GM21717 (cell line): ENCODE measurements around the gene ZFR2.

Experiments
- ATAC-seq: cut with Tn5 transposase; IDR thresholded peaks from one replicate; pipeline ENCODE4 v1.9.1; 2021; ENCODE audit warnings: mild to moderate bottlenecking, moderate library complexity; ENCODE audit not compliant: unreplicated experiment

ZFR2 gene

DNA sequence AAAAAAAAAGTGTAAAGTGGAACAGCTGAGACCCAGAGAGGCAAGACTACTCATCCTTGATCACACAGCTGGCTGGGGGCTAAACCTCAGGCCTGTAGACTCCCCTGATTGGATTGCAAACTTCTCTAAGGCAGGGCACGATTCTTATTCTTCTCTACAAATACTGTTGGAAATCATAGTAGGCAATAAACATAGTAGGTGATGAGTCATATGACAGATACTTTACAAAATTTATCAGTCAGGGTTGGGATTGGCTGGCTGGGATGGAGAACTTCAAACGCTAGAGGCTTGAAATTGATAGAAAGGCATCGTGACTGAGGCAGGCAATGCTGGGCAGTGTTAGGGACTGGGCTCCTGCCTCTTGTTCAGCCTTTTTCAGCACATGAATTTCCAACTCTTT, 76.7 kb downstream of the ZFR2 start:
- ATAC-seq, result no peak

DNA sequence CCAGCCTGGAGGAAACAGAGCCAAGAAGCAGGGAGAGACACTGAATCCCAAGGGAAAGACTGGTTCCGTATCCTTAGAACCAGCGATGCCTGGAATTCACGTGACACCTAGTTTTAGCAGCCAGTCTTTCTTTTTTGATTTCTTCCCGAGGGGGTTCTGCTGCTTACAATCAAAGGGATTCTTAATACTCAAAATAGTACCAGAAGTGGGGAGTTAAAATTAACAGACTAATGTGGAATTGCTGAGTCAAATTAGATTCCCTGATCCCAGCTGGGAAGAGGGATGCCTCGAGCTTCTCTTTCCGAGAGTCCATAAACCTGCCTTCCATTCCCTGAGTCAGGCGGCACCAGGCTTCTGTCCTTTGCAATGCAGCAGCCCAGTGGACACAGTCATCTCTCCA, 77.9 kb downstream of the ZFR2 start:
- no peak for ATAC-seq

DNA sequence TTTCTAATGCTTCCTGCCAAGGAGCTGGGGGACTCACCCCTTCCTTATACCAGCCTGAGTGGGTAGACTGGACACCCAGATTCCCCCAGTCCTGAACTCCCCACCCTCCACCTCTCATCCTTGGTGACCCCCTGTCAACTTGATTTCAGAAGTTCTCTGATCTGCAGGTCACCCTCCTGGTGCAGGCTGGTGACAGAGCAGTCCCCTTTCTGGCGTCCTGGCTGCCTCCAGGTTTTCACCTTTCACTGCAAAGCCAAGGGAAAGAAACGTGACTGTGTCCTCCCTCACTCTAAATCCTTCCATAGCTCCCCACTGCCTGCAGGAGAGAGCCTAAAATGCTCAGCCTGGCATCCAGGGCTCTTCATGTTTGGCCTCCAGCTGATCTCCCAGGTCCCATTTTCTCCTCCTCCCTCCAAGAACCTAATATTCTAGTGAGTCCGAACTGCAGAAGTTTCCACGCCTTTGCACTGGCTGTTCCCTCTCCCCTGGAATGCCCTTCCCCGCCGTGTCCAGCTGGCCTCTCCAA, 78.6 kb downstream of the ZFR2 start:
- no peak for ATAC-seq

DNA sequence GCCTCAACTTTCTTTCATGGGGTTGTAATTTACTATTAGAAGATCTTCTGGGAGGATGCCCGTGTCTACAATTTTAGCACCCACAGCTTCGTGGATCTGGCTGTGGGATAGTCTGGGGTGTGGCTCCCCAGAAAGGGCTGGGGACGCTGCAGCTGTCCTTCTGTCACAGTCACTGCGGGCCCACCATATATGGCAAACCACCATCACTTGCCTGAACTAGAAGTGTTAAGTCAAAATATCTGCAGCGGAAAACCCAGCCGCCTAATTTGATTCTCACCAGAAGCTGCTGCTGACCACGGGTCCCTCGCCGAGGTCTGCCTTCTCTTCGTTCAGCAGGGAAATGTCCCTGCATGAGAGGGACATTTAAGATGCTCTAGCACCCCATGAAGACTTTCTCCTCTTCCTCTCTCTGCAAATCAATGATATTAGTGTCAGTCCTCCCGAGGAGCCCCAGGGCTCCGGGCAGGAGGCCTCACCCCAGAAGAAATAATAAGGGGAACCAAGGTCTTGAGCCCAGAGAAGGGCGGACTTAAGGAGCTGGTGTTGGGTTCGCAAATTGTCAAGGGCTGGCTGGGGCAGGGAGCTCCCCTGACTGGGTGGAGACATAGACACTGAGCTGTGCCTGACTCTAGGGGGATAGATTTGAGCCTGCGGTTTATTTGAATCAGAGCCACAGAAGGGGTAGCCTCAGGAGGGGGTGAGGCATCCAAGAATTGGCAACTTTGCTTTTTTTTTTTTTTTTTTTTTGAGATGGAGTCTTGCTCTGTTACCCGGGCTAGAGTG, 79.7 kb downstream of the ZFR2 start:
- no peak for ATAC-seq

DNA sequence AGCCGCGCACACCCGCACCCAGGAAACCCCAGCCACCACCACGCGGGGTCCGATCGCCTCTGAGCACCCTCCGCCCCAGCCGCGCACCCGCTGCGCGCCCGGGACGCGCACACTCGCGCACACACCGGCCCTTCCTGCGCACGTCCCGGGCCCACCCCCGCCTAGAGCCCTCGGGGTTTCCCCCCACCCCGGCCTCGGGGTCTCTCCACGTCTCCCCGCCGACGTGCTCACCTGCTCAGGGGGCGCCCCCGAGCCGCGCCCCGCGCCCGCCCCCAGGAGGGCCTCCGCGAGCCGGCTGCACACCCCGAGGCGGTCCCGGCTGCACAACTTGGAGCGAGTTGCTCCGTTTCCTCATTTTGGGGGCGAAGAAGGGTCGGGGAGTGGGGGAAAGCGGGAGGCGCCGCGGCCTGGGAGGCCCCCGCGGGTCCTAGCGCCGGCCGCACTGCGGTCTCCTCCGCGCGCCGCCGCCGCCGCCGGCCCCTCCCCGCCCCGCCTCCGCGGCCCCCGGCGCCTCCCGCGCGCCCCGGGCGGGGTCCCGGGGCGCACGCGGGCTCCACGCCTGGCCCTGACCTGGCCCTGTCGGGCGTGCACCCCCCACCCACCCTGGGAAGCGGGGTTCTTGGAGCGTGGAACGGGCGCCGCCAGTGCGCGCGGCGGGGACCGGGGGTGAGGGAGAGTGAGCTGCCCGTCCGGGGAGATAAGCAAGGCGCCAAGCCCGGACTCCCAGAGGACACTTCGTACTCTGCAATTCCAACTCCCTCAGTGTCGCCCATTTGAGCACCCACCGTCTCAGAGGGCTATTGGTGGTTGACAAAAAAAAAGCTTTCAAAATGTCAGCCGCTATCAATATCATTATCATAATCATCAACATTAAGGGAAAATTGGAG, 82.7 kb downstream of the ZFR2 start, which contains the start of gene MATK:
MATK (minus strand) TSS at position 444 of the 887 bp plus-strand sequence. CDS start 1,246 bp downstream, outside the sequence.
- no peak for ATAC-seq

DNA sequence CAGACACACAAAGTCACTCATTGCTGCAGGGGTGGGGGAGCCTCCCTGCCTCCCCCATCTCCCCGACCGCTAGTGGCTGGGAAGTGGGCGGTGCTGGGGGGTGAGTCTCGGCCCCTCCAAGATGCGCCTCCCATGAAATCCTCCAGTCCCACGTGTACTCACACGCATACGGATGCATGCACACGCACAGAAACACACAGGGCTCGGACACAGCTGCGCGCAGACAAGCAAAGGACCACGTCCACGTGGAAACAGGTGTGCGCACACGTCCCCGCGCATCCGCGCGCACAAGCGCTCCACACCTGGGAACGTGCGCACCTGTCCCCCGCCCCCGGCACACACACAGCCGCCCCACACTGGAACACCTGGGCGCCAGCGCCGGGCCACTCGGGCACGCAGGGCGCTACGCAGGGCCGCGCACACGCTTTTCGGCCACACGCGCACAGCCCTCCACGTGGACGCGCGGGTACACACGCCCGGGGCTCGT, 83.3 kb downstream of the ZFR2 start:
- no peak for ATAC-seq

DNA sequence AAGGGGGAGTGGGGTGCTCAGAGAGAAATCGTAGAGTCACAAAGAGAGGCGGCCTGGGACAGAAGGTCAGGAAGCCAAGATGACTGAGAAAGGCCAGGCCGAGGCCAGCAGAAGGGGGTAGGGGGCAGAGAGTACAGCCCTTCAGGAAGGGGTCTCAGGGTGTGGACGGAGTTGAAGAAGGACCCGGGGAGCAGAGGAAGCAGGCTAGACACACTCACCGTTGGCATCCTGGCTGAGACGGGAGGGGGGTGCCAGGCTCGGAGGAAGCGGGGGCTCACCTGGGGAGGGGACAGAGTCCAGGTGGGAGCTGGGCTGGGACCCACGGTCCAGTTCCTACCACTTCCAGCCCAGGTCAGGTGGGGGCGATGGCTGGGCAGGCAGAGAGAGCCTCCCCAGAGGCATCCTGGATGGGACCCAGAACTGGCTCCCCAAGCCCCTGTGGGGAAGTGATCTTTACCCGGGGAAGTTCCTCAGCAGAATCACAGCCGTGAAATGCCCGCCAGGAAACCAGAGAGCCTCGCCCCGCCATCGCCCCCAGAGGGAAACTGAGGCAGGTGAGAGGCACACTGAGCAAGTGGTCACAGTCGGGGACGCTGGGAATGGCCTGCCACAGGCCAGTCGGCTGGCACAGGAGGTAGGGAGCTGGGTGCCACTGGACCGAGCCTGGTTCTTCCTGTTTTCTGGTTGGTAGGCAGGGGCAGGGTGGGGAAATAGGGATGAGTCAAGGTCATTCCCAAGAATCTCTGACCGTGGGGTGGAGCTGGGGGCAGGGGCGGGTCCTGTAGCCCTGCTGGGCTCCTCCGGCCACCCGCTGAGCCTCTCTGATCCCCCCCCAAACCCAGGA, 84.0 kb downstream of the ZFR2 start:
- ATAC-seq, result no peak

DNA sequence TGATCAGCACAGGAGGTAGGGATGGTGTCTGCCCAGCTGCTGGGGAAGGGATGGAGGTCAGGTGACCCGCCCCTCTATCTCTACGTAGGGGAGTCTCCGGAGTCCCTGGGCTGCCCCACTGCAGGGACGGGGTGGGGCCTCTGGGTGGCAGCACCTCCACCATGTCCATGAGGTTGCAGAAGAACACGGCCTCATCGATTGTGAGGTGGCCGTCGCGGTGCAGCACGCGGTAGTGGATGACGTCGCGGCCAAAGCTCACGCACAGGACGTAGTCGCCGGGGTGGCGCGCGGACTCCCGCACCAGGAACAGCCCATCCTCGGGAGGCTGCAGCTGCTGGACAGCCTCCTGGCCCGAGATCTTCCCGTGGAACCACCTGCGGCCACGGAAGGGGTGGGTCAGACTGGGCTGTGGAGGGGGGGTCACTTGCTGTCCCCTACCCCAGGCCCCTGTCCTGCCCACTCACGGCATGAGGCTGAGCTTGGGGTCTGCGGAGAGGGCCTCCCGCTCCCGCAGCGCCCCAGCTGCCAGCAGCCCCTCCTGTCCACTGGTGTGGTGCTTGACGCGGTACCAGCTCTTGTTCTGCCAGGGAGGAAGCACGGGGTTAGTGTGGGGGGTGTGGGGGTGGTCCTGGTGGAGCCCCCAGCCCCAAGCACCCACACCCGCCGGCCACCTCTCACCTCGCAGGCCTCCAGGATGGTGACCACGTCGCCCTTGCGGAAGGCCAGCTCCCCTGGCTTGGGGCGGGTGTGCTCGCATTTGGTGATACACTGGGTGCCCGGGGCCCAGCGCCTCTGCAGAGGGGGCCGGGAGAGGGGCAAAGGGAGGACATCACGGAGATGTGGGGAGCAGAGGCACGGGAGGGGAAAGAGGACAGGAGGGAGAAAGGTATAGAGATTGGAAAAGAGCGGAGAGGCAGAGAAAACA, 84.9 kb downstream of the ZFR2 start:
- no peak for ATAC-seq

DNA sequence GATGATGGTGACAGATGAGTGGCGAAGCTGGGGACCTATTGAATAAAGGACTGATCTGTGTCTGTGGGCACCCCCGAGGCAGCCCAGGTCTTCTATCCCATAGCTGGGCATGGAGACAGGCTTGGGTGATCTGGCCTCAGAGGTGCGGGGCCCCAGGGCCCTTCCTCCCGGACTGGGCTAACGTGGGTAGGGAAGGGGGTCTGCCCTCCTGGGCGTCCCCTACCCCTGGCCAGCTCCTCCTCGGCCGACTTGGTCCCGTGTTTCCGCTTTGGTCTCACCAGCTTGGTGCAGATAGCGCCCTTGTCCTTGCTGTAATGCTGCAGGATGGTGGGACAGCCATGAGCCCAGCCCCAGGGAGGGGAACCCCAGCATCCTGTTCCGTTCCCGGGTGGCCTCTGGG, 85.9 kb downstream of the ZFR2 start:
- no peak for ATAC-seq

DNA sequence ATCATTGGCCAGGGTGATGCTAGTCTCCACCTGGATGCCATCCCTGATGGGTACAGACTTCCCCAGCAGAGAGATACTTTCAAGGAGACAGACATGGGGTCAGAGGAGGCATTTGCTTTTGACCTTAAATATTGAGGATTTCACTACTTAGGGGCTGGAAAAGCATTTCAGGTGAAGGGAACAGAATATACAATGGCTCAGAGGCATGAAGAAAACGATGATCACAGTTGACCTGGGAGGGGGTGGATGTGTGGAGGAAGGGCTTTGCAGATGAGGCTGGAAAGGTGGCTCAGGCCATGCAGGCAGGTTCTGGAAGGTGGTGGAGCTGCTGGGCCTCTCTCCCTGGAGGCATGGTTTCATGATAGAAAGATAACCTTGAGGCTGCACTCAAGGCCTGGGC, 86.5 kb downstream of the ZFR2 start:
- ATAC-seq, result no peak

DNA sequence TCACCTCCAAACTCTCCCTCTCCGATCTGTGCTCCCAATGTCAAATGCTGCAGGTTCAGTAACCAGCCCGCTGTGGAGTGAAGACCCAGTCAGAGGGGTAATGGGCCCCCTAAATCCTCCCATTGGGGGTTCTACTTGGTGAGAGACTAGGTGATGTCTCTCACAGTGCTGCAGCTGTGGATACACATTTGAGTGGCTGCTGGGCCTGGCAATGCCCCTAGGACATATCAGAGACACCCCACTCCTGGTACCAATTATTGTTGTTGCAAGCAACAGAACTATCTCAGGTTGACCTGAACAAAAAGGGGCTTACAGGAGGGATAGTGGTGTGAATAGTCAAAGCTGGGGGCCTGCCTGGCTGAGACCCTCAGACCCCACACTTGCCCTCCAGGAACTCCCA, 87.2 kb downstream of the ZFR2 start:
- no peak for ATAC-seq

DNA sequence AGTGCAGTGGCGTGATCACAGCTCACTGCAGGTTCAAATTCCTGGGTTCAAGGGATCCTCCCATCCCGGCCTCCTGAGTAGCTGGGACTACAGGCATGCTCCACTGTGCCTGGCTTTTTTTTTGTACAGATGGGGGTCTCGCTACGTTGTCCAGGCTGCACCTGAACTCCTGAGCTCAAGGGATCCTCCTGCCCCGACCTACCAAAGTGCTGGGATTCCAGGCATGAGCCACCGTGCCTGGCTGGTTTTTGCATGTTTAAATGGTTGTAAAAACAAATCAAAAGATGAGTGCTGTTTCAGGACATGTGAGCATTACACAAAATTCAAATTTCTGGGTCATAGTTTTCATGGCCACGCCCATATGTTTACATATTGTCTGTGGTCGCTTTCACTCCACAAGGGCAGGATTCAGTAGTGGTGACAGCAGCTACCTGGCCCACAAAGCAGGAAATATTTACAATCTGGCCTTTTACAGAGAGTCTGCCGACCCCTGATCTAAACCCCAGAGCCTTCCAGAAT, 88.0 kb downstream of the ZFR2 start:
- ATAC-seq, result no peak

DNA sequence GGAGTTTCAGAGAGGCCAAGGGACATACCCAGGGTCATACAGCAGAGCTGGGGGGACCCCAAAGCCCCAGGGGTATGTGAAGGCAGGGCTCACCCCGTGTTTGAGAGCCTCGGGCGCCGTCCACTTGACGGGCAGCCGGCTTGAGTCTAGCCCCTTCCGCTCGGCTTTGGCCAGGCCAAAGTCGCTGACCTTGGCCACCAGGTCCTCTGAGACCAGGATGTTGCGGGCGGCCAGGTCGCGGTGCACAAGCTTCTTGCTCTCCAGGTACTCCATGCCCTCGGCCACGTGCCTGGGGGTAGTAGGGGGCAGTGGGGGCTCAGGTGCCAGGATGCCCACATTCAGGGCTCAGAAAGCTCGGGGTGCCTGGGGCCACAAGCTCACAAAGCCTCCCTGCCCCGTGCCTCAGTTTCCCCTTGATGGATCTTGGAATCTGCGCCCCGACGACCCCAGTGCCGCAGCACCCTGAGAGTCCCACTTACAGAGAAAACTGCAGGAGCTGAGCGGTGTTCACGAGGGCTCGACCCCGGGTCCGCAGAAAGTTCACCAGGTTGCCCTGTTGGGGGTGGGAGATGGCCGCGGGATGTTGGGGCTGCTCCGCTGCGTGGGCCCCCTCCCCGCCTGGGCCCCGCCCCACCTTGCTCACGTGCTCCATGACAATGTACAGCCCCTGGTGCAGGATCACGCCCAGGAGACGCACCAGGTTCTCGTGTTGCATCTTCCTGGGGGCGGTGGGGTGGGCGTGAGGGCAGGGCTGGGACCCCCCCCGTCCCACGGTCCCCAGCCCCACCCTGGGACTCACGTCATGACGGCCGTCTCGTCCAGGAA, 89.7 kb downstream of the ZFR2 start:
- ATAC-seq, result no peak

DNA sequence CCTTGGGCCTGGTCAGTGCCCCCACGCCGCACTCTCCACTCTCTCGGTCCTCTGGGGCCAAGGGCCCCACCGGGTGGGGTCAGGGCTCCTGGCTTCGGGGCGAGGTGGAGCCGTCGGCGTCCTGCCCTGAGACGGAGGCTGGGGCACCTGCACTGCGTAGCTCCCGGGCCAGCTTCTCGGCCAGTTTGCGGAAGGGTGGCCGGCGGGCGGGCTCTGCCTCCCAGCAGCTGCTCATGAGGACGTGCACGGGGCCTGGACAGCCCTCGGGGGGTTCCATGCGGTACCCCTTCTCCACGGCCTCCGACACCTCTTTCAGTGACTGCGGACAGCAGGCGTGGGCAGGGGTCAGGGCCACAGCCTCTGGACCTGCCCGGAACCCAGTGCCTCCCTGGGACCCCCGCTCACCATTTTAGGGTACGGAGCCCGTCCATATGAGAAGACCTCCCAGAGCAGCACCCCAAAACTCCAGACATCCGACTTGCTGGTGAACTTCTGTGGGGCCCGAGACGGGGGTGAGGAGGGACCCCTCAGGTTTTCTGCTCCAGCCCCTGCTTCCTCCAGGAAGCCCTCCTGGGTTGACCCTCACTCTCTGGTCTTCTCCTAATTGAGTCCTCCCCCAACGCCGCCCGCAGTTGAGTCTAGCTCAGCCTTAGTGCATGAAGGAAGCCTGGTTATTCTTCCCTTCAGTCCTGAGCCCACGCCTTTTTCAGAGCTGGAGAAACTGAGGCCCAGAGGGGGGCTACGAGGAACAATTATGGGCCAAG, 90.6 kb downstream of the ZFR2 start:
- no peak for ATAC-seq

DNA sequence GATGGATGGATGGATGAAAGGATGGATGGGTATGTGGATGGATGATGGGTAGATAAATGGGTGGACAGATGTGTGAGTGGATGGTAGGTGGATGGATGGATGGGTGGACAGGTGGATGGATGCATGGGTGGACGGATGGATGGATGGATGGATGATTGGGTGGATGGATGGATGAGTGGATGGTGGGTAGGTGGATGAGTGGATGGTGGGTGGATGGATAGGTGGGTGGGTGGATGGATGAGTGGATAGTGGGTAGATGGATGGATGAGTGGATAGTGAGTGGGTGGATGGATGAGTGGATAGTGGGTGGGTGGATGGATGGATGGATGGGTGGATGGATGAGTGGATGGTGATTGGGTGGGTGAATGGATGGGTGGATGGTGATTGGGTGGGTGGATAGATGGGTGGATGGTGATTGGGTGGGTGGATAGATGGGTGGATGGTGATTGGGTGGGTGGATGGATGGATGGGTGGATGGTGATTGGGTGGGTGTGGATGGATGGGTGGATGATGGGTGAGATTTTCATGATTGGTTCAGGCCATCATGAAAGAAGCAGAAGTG, 92.3 kb downstream of the ZFR2 start:
- ATAC-seq, result no peak

DNA sequence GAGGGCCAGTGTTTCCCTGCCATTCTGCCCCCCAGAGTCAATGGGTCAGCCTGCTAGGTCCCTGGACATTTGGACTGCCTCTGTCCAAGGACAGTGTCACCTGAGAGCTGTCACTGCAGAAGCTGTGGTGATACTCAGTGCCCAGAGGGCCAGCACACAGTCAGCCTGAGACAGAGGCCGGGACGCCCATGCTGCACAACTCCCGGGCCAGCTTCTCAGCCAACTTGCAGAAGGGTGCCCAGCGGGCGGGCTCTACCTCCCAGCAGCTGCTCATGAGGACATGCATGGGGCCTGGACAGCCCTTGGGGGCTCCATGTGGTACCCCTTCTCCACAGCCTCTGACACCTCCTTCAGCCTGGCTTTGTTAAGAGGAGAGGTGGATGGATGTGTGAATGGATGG, 93.0 kb downstream of the ZFR2 start:
- ATAC-seq, result no peak

DNA sequence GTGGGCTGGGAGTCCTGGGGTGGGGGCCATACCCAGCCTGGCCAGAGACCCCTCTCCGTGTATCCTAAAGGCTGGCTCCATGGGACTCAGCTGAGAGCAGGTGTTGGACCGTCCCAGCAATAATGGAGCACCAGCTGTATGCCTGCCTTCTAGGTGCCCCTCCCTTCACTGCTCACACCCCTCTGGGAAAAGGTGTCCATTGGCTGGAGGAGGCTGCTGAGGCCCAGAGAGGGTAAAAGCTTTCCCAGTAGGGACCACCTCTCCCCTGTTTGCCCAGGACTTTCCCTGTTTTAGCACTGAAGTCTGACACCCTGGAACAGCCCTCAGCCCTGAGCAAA, 93.5 kb downstream of the ZFR2 start:
- no peak for ATAC-seq
